GM18907 (cell line): ENCODE measurements around the gene SETD6.
"Not testable (repeated sequence)": the region's sequence is repeated elsewhere in the genome, so short reads cannot be mapped to it uniquely, and the experiment has no call there.

Source experiments
- ATAC-seq: cut with Tn5 transposase; IDR thresholded peaks from one replicate; pipeline ENCODE4 v1.9.1; 2021; ENCODE audit warnings: mild to moderate bottlenecking, moderate library complexity; ENCODE audit not compliant: unreplicated experiment

Gene SETD6

DNA sequence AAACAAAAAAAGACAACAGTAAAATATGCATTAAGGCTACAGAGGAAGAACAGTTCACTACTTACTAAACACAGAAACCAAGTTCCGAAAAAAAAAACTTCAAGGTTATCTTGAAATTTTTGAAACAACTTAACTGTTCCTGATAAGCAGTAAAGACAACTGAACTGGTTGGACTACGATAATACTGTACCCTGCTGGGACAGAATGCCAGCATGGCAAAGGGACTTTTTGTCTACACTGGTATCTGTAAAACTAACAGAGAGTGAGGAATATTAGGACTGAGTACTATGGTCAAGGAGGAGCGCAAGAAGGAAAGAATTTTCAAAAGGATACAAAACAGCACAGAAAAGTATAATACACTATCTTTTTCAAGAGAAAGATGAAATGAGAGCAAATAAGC is 19.8 kb downstream of the SETD6 start:
- no peak for ATAC-seq

- no peak for ATAC-seq
Observed at GRCh38 chr16:58536278-58536677, 21.0 kb downstream of the SETD6 start.

GRCh38 chr16:58537124-58537906 is 22.0 kb downstream of the SETD6 start:
- ATAC-seq = no peak

DNA sequence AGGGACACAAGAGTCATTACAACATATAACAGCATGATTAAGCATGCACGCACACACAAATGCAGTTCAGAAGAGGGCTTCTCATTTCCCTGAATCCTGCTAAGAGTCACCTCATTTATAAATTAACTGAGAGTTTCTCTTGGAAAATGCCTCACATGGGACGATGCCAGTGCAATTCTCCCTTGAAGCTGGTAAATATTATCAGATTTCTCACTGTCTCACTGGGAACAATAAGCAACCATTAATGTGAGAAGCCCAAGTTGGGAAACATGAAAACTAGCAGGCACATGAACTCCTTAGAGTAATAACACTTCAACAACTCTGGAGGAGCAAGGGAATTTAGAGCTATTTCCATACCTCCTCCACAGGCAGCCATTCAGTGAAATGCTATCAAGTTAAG is 26.4 kb downstream of the SETD6 start:
- ATAC-seq = no peak

- ATAC-seq = no peak
Observed at GRCh38 chr16:58542291-58542690, 27.0 kb downstream of the SETD6 start.

DNA sequence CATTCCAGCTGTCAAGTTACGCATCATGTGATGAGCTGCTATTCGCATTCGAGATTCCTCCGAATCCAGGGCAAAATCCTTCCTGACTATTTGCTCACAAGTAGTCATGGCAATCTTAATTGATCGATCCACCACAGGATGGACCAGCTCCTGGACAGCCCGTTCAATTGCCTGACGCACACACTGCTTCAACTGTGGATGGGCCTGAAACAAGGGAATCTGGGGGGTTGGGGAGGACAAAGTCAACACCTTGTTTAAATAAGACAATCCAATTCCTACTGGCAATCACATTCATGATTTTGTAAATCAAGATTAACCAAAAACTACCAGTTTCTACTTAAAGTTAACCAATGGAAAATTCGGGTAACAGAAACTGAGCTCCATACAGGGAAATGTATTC is 28.4 kb downstream of the SETD6 start:
- ATAC-seq = no peak

DNA sequence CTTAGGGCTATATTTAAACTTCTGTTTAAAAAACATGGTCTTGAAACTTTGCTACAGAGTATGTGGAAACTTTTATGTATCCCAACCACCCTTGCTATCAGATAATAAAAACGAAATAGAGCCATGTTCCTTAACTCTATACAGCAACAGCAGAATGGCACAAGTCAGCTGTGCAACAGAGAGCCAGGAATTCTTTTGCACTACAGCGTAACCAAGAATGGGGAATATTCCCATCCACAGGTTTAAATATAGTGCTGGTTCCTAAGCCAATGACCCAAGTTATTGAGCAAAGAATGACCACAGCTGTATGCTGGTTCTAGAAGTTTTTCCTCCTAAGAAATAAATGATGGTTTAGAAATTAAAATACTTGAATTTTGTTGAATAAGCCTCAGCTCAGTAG is 33.1 kb downstream of the SETD6 start:
- no peak for ATAC-seq

DNA sequence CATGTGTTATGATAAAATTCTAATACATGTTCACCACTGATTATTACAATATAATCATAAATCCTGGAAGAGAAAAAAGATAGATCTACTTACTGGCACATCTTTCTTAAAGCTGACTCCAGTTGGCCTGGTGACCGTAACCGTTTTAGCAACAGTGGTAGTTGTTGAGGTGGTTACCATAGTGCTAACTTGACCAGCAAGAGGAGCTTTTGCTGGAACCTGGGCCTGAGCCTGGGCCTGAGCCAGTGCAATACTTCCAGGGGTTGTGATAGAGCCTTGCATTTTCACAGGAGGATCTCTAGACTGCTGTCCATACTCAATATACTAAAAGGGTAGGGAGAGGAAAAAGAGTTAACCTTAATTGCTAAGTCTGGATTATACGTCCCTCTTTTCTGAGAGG is 36.2 kb downstream of the SETD6 start:
- no peak for ATAC-seq

GRCh38 chr16:58556678-58557077 is 41.4 kb downstream of the SETD6 start:
- no peak for ATAC-seq

- no peak for ATAC-seq
Observed at GRCh38 chr16:58563235-58563634, 47.9 kb downstream of the SETD6 start.

GRCh38 chr16:58563775-58564174 is 48.5 kb downstream of the SETD6 start:
- ATAC-seq = no peak

GRCh38 chr16:58565697-58566096 is 50.4 kb downstream of the SETD6 start:
- not testable (repeated sequence) for ATAC-seq
